ENCODE data around the gene TAF11L5.
"Not testable (repeated sequence)": the region's sequence is repeated elsewhere in the genome, so short reads cannot be mapped to it uniquely, and the experiment has no call there.

The TAF11L5 gene

GRCh38 chr5:17524935-17525334 lies at the start of gene TAF11L5:
TSS of gene TAF11L5 (plus strand) at chr5:17525235.
- DNase-seq (ENCODE audit: low spot score): not testable (repeated sequence)

GRCh38 chr5:17477043-17477442 lies 48.0 kb upstream of the TAF11L5 start:
- DNase-seq (ENCODE audit: low spot score): no peak

GRCh38 chr5:17477573-17478265 lies 47.3 kb upstream of the TAF11L5 start:
- DNase-seq (ENCODE audit: low spot score): no peak

GRCh38 chr5:17481378-17481777 lies 43.7 kb upstream of the TAF11L5 start:
- DNase-seq (ENCODE audit: low spot score): no peak

GRCh38 chr5:17482790-17483189 lies 42.2 kb upstream of the TAF11L5 start:
- DNase-seq (ENCODE audit: low spot score): no peak

GRCh38 chr5:17486464-17487173 lies 38.4 kb upstream of the TAF11L5 start:
- DNase-seq (ENCODE audit: low spot score): not testable (repeated sequence)

- no peak for DNase-seq (ENCODE audit: low spot score)
These were observed 37.9 kb upstream of the TAF11L5 start for GRCh38 chr5:17487174-17487512.

GRCh38 chr5:17491257-17491656 lies 33.8 kb upstream of the TAF11L5 start:
- DNase-seq (ENCODE audit: low spot score): not testable (repeated sequence)

- no peak for DNase-seq (ENCODE audit: low spot score)
These were observed 32.3 kb upstream of the TAF11L5 start for GRCh38 chr5:17492770-17493169.

- no peak for DNase-seq (ENCODE audit: low spot score)
These were observed 27.6 kb upstream of the TAF11L5 start for GRCh38 chr5:17497446-17497845.

- DNase-seq (ENCODE audit: low spot score): not testable (repeated sequence)
These were observed 27.1 kb upstream of the TAF11L5 start, which contains the start of gene TAF11L2 for GRCh38 chr5:17497931-17498330. TSS of gene TAF11L2 (plus strand) at chr5:17498231.

- DNase-seq (ENCODE audit: low spot score): no peak
These were observed 13.2 kb upstream of the TAF11L5 start for GRCh38 chr5:17511775-17512325.

- not testable (repeated sequence) for DNase-seq (ENCODE audit: low spot score)
These were observed 7.5 kb upstream of the TAF11L5 start for GRCh38 chr5:17517526-17517925.

GRCh38 chr5:17518067-17518466 lies 7.0 kb upstream of the TAF11L5 start, which contains the start of gene TAF11L3:
TSS of gene TAF11L3 (plus strand) at chr5:17518367.
- not testable (repeated sequence) for DNase-seq (ENCODE audit: low spot score)

- not testable (repeated sequence) for DNase-seq (ENCODE audit: low spot score)
These were observed 5.5 kb upstream of the TAF11L5 start for GRCh38 chr5:17519508-17519907.

- not testable (repeated sequence) for DNase-seq (ENCODE audit: low spot score)
These were observed 3.5 kb upstream of the TAF11L5 start, which contains the start of gene TAF11L4 for GRCh38 chr5:17521501-17521900. TSS of gene TAF11L4 (plus strand) at chr5:17521801.

GRCh38 chr5:17526504-17526903 lies 1.5 kb downstream of the TAF11L5 start:
- DNase-seq (ENCODE audit: low spot score): not testable (repeated sequence)

GRCh38 chr5:17528369-17528768 lies 3.3 kb downstream of the TAF11L5 start, which contains the start of gene TAF11L6:
TSS of gene TAF11L6 (plus strand) at chr5:17528669.
- DNase-seq (ENCODE audit: low spot score): not testable (repeated sequence)

Measured in HuH-7.5 (cell line).